Measurements from ENCODE around the gene SLC6A18.
"Not testable (repeated sequence)": the region's sequence is repeated elsewhere in the genome, so short reads cannot be mapped to it uniquely, and the experiment has no call there.

SLC6A18 gene

DNA sequence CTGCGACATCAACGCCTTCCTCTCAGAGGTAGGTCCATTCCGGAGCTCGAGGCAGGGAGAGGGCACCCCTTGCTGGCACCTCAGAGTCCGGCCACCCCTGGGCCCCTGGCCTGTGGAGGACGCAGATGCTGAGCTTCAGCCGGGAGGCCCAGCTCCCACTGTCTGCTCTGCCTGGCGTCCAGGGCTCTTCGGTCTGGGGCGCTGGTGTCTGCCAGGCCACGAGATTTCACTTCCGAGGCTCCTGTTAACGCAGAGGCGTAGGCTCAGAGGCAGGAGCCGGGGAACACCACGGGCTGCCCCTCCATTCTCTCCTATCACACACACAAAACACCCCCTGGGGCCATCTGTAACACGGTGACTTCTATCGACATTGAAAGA is 8.3 kb upstream of the SLC6A18 start:
- no peak for DNase-seq

DNA sequence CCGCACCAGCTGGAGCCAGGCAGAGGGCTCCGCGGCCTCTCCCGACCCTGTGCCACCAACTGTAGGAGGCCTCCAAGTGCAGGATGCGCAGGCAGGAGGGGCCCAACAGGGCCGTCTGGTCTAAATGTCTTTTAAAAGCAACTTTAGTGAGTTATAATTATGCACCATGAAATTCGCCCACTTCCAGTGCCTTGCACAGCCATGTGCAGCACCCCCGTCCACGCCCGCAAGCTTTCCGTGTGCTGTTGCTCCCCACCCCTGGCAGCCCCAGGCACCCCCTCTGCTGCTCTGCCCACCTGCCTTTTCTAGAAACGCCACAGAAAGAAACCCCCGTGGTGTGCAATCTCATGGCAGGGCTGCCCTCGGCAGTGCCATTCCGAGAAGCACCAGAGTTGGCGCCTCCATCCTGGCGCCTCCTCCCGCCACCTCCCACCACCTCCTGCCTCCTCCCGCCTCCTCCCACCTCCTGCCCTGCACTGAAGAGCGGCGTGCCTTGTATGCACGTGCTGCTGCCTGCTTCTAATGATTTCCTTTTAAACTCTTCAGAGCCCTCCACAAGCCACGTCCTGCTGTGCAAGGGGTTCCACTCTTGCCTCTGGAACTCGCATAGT is 7.5 kb upstream of the SLC6A18 start:
- DNase-seq: no peak

GRCh38 chr5:1218351-1219080 is 6.7 kb upstream of the SLC6A18 start:
- no peak for DNase-seq

GRCh38 chr5:1219098-1219767 is 5.9 kb upstream of the SLC6A18 start:
- no peak for DNase-seq

- no peak for DNase-seq
These were observed 5.4 kb upstream of the SLC6A18 start for GRCh38 chr5:1219768-1220100.

DNA sequence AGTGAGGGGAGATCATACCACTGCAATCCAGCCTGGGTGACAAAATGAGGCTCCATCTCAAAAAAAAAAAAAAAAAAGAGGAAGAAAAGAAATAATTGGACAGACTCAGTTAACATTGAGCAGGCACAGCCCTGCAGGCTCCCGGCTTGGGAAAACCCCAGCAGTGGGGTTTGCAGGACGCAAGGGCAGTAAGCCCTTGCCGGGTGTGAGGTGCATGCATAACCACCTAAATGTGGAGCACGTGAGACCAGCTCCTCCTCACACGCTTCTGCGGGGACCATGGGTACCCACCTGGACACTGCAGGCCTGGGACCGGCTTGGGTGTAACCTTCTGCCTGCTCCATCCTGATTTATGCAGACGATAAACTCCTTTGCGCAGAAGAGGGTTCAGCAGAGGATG is 4.8 kb upstream of the SLC6A18 start:
- no peak for DNase-seq

GRCh38 chr5:1220831-1221230 is 4.3 kb upstream of the SLC6A18 start:
- no peak for DNase-seq

GRCh38 chr5:1221721-1222120 is 3.5 kb upstream of the SLC6A18 start:
- no peak for DNase-seq

DNA sequence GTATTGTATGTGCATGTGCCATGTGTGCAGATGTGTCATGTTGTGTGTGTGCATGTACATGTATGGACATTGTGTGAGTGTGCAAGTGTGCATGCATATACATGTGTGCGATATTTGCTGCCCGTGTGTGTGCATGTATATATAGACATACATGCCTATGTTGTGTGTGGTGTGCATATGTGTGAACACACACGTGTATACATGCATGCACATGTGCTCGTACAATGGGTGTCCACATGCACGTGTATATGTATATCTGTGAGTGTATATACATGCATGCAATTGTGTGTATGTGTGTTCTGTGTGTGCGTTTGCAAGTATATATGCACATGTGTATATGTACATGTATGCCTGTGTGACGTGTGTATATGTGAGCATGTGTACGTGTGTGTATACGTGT is 3.0 kb upstream of the SLC6A18 start:
- DNase-seq: no peak

DNA sequence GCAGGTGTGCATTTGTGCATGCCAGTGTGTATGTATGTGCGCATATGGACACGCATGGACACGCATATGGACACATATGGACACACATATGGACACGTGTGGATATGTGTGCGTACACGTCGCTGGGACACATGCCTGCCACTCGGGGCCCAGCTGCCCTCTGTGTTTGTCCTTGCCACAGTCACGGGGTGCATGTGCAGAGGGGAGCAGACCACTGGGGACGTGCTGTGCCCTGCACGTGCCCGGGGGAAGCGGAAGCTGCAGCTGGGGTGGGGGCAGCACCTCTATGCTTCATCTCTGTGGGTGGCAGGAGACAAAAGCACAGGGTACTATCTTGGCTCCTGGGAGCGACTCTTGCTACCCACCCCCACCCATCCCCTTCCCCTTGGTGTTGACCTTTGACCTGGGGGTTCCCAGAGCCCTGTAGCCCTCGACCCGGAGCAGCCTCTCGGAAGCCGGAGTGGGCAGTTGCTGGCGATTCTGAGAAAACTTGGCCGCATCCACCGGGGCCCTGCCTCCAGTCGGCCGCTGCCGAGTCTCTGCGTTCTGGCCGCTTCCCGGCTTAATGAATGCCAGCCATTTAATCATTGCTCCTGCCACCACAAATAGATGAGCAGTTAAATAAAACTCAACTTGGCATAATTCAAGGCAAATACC is 2.4 kb upstream of the SLC6A18 start:
- no peak for DNase-seq

DNA sequence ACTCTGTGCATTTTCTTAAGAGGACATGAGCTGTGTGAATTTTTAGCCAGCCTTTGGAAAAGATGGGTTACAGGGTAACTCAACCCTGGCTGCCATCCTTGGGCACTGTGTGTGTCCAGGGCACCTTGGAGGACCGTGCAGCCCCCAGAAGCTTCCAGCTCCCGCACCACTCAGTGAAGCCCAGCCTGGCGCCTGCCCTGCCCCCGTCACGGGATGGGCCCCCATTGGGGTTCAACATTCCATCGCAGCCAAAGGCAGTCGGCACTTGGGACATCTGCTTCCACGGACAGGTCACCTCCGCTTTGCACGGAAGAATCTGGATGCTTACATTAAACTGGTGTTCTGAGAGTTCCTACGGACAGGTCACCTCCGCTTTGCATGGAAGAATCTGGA is 1.9 kb upstream of the SLC6A18 start:
- no peak for DNase-seq

DNA sequence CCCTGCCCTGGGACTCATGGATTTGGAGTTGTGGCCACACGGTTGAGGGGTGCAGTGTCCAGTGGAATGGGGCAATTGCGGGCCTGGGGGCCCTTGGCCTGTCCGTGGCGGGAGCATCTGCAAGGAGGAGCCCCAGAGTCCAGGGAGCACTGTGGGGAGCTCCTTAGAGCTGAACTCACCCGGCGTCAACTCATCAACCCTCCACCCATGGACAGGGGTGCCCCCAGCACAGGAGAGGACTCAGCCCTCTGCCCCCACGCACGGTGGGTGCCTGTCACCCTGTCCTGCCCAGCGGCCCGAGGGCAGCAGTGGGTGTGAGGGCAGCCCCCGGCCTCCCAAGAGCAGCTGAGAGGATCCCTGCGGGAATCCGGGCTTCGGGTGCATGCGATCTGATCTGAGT is 550 bp upstream of the SLC6A18 start:
- DNase-seq: no peak

DNA sequence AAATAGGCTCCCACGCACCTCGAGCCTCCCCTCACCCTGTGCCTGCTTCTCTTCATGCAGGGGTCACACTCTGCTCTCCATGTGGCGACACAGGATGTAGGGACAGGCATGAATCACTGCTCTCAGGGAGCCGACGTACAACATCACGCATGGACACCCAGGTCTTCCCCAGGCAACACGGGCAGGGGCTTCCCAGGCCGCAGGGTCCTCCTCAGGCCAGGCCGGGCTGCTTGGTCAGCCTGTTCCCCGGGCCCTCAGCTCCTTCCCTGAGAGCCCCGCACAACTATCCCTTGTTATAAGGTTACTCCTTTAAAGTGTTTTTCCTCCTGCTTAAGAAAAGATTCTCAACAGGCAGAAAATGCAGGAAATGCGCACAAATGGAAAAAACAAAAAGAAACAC is 1.1 kb downstream of the SLC6A18 start:
- no peak for DNase-seq

- DNase-seq: no peak
These were observed 1.8 kb downstream of the SLC6A18 start for GRCh38 chr5:1226839-1227581.

DNA sequence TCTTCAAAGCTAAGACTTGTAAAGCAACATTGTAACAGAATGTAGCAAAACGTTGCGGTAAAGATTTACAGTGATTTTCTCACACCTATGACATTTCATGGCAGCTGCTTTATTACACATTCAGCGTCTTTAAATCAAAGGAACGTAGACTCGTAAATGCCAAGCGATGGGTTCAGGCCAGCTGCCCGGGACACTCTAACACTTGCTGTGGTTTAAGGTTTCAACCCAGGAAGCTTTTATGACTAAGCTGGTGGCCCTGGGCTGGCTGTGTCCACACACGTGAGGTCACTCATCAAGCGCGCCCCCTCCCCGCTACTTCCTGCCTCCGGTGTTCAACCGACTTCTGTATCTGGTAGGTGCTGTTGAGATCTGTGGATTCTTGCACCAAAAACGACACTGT is 2.5 kb downstream of the SLC6A18 start:
- no peak for DNase-seq

DNA sequence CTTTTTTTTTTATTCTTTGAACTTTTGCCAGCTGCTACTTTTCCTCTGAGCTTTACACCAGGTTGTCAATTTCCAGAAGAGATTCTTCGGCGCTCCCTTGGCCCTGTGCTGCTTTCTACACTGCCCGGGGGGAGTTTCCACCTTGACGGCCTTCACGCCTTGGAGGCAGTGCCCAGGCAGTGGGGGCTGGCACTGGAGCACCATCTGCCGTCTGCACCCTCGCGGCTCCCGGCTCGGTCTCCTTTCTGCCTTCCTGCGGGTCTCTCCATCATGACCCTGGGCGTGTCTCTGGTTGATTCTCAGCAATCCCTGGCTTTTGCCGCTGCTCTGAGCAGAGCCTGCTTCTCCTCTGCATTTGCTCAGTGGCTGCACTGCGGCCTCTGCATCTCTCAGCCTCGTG is 2.9 kb downstream of the SLC6A18 start:
- no peak for DNase-seq

GRCh38 chr5:1229023-1229422 is 3.8 kb downstream of the SLC6A18 start:
- not testable (repeated sequence) for DNase-seq

- no peak for DNase-seq
These were observed 4.6 kb downstream of the SLC6A18 start for GRCh38 chr5:1229822-1230221.

GRCh38 chr5:1230551-1230950 is 5.4 kb downstream of the SLC6A18 start:
- DNase-seq: no peak

GRCh38 chr5:1231354-1231905 is 6.2 kb downstream of the SLC6A18 start:
- no peak for DNase-seq

DNA sequence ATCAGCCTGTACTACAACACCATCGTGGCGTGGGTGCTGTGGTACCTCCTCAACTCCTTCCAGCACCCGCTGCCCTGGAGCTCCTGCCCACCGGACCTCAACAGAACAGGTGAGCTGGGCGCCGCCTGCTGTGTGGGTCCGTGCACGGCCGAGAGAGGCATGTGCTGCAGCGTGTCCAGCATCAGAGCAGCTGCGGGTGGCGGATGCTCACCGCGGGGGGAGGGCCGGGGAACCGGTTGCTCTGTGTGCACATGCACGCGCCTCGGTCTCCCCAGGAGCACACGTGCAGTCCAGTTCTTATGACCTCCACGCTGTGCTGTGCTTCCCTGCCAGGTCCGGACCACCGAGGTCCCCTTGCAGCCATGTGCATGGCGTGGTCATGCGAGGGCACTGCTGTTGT is 7.6 kb downstream of the SLC6A18 start:
- DNase-seq: no peak

DNA sequence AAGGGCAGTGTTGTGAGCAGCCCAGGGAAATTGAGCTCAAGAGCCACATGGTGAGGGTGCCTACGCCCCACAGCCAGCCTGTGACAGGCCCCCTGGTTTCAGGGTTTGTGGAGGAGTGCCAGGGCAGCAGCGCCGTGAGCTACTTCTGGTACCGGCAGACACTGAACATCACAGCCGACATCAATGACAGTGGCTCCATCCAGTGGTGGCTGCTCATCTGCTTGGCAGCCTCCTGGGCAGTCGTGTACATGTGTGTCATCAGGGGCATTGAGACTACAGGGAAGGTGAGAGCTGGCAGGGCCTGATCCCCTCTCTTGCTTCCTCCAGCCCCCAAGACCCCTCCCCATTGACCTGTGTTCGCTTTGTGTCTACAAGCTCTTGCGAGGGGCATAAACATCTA is 10.2 kb downstream of the SLC6A18 start:
- no peak for DNase-seq

DNA sequence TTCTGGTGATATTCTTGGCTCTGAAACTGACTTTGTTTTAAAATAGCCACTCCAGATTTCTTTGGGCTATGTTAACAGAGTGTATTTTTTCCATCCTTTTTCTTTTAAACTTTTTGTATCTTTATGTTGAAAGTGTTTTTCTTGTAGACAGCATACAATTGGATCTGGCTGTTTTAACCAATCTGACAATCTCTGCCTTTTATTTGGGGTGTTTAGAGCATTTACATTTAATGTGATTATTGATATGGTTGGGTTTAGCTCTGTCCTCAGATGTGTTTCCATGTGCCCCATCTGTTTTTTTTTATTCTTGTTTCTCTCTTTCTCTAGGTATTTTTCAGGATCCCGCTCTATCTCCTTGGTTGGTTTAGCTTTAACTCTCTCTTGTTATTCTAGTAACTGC is 10.7 kb downstream of the SLC6A18 start:
- no peak for DNase-seq

All from inflammatory macrophage treated with lipopolysaccharide for 4 hours (primary cell).